Kasumi-1 (cell line): ENCODE results near the gene B4GALT2.
A peak's percentile ranks its signal among the peaks of the same experiment; 100 is the strongest.

Experiments used
- DNase-seq, 2 experiments: peaks; one replicate each; lab custom pipeline; 2025; lab: John Stamatoyannopoulos, UW

B4GALT2 gene

DNA sequence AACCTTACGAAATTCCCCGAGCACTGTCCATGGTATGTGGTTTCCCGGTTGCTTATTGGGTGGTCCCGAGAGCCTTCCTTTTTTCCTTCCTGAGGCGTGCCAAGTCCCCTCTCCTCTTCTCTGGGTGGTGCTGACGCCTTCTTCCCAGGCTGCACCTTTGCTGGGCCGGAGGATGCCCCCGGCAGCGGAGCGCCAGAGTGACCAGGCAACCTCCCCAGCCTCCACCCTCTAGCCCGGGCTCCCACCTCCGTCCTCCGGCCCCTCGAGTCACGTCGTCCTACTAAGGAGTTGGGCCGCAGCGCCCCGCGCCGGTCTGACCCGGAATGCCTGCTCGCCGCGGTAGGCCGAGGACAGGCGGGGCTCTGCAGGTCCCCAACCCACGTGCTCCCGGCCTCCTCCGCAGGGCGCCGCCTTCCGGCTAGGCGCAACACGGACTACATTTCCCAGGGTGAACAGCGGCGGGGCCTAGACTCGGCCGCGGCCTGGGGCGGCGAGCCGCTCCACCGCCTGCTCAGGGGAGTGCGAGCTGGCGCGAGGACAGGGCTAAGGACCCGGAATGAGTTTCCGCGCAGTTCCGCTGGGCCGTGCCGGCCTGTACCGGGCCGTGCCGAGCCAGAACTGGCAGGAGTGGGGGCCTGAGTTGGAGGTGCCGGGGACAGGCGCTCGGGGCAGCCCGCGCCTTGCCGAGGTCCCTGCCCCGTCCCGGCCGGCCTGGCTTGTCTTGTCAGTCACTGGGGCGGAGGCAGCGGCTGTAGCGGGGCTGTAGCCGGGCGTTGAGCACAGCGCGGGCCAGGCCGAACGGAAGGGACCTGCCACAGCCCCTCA, 32.6 kb upstream of the B4GALT2 start, which contains the start of gene IPO13:
IPO13 (plus strand) TSS at position 715 of the 825 bp plus-strand sequence. CDS start 651 bp downstream, outside the sequence.
- peak; percentile 94 to 96 for DNase-seq

GRCh38 chr1:43947061-43947873, 31.7 kb upstream of the B4GALT2 start:
- DNase-seq, result no peak

DNA sequence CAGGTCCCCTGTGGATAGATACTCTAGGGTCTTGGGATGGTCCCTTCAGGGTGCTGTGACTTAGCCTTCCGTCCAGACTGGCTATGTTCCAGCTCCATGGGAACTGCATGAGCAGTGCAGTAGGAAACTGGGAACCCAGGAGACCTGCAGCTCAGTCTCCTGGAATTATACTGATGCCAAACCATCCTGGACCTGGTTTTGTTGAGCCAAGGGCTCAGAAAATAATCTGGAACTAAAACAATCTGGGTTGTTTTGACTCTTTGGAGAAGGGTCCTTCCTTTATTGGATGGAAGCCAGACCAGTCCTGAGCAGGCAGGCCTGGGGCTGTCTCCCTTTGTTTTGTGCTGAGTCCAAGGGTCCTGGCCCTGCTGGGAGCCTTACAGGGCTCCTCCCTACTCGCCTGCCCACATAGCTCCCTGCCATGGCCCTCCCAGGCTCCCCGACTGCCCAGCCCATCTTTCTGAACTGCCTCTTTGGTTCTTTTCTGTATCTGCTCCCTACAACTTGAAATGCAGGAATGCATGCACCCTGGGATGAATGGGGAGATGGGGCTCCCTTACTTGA, 31.1 kb upstream of the B4GALT2 start:
- DNase-seq, result no peak

DNA sequence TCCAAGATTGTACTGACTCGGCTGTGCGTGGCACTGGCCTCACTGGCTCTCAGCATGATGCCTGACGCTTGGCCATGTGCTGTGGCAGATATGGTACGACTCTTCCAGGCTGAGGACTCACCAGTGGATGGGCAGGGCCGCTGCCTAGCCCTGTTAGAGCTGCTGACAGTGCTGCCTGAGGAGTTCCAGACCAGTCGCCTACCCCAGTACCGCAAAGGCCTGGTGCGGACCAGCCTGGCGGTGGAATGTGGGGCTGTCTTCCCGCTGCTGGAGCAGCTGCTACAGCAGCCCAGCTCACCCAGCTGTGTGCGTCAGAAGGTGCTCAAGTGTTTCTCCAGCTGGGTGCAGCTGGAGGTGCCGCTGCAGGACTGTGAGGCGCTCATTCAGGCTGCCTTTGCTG, 29.3 kb upstream of the B4GALT2 start:
- DNase-seq, result no peak

GRCh38 chr1:43951021-43951985, 27.7 kb upstream of the B4GALT2 start:
- DNase-seq, result no peak

DNA sequence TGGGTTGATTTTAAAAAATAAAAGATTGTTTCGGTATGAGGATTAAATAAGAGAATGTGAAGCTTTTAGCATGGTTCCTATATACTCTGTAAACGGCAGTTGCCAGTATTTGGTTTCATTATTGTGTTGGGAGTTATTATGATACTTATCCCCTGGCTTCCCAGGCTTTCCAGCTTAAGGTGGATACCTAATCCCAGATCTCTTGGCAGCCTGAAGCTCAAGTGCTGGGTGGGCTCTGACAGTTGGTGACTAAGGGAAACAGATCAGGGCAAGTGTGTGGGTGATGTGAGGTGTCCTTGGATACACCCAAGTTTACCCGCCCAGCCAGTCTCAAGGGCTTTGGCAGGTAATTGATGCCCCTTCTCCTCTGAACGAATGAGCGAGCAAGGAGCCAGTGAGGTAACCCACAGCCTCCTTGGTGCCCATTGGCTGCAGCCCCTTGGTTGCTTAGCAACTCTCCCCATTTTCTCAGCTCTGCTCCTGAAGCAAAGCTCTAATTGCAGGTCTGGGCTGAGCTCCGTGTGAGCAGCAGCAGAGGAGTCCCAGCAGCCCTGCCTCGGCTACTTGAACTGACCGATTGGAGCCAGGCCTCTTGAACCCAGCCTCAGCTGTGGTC, 26.2 kb upstream of the B4GALT2 start:
- no peak for DNase-seq

DNA sequence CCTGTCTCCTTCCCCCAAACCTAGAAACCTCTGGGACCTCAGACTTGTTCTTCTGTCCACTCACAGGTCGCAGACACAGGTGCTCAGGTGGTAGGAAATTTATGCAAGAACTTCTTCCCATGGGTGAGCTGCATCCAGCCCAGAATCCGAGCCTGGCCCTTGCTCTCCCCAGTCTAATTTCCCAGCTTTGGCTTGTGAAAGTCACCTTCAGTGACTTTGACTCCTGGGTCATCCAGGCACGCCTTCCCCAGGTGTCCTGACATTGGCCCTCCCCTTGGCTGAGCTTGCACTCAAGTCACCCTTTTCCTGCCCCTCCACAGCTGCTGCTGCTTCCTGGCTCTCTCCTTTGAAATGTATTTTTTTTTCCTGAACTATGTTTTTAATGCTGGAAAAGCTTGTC, 25.6 kb upstream of the B4GALT2 start:
- DNase-seq, result no peak

- no peak for DNase-seq
Observed at GRCh38 chr1:43954036-43954435, 25.0 kb upstream of the B4GALT2 start.

DNA sequence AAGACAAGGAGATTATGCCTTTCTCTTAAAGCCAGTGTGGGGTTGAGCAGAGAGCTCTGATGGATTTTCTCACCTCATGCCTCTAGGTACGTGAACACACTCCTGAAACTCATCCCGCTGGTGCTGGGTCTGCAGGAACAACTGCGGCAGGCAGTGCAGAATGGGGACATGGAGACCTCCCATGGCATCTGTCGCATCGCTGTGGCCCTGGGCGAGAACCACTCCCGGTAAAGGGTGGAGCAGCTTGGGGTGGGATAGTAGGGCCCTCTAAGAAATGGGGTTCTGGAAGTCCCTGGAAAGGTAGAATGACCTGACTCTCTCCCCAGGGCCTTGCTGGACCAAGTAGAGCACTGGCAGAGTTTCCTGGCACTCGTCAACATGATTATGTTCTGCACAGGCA, 22.8 kb upstream of the B4GALT2 start:
- DNase-seq, result no peak

DNA sequence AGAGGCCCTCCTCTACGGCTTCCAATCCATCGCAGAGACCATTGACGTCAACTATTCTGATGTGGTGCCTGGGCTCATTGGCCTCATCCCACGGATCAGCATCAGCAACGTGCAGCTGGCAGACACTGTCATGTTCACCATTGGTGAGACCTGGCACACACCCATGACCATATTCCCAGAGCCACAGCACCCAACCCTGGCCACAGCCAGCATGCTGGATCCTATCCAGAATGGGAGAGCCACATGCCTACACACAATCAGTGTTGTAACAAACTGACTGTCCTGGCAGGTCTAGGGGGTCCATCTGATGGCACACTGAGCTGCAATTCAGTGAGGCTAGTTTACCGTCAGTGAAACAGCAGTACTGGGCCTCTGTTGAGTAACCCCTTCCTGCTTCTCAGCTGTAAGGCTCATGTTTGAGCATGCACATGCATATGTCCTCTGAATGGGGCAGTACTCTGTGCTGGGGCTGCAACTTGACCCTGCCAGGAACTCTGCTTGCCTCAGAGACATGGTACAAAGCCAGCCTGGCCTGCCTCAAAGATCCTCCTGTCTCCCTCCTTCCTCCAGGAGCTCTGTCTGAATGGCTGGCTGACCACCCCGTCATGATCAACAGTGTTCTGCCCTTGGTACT, 21.5 kb upstream of the B4GALT2 start:
- no peak for DNase-seq

- DNase-seq, result no peak
Observed at GRCh38 chr1:43958351-43959255, 20.4 kb upstream of the B4GALT2 start.

DNA sequence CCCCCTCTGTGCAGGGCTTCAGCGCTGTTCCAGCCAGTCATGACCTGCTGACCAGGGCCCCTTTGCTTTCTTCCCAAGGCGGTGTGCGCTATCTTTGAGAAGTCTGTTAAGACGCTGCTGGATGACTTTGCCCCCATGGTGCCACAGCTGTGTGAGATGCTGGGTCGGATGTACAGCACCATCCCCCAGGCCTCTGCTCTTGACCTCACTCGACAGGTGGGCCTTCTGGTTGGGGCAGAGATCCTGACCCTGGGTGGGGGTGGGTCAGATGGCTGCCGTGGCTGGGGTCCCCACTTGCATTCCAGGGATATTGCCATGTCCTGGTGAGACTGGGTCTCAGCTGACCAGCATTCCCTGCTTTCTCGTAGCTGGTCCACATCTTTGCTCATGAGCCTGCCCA, 18.2 kb upstream of the B4GALT2 start:
- DNase-seq, result no peak

GRCh38 chr1:43961692-43962091, 17.3 kb upstream of the B4GALT2 start:
- DNase-seq, result no peak

DNA sequence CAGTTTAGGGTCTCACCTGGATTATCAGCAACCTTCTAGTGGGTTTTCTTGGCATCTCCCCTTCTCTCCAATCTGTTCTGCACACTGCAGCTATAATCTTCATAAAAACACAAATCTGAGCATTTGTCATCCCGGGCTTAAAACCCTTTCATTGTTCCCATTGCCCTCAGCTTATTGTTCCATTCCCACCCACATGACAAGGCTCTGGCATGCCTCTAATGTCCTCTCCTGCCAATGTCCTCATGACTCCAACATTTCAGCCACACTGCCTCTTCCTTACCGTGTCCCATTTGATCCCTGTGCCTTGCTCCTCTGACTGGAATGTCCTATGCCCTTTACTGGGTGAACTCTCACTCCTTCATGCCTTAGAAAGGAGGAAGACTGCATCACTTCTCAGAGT, 16.7 kb upstream of the B4GALT2 start:
- DNase-seq, result no peak

DNA sequence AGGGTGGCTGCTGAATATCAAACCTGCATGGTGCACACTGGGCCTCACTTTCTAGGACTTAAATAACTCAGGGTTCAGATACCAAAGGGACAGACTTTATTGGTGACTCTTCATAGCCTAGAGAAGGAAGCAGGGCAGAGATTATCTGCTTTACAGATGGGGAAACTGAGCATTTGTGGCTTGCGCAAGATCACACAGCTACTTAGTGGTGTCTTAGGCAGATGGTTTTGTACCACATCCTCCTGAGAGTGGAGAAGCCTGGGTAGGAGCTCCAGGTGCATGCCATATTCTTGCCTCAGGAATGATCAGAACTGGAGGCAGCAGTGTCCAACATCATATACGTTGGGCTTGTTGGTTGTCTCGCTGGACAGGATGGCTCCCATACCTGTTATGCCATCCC, 16.0 kb upstream of the B4GALT2 start:
- no peak for DNase-seq

DNA sequence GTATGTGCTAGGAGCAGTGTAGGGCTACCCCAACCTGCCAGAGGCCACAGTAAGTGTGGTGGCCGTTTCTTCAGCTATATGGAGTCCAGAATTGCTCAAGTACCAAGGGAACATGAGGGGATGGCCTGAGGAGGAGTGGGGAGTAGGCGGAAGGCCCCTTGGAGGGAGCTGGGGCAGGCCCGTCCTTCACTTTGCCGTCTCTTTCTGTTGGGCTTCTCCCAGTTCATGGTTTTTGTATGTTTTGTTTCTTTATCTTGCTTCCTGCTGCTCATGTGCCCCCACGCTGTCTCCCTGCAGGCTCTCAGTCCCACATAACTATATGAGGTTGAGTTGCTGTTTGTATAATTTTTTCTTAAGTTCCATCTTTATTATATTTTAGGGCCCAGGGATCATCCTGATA, 15.1 kb upstream of the B4GALT2 start:
- no peak for DNase-seq

- DNase-seq, result no peak
Observed at GRCh38 chr1:43965316-43965715, 13.7 kb upstream of the B4GALT2 start.

GRCh38 chr1:43968348-43968948, 10.6 kb upstream of the B4GALT2 start:
- peak; percentile 42 to 59 for DNase-seq

DNA sequence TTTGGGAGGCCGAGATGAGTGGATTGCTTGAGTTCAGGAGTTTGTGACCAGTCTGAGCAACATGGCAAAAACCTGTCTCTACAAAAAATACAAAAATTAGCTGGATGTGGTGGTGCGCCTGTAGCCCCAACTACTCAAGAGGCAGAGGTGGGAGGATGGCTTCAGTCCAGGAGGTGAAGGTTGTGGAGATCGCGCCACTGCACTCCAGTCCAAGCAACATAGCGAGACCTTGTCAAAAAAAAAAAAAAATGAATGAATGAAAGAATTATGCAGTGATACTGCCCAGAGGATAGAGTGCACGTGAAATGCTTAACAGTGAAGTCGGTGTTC, 9.6 kb upstream of the B4GALT2 start:
- DNase-seq, result no peak
